Heart left ventricle (tissue), 16 donors: ENCODE measurements around the gene DENND5A. TPM values are rescaled to one million over a fixed set of nuclear protein-coding genes. Genes with fewer than 3 reads are reported as not detected.

Experiments used
- ATAC-seq, 4 donors: fragments of 200-7000 bp; cut with Tn5 transposase; one replicate each; pipeline ENCODE4 v1.9.1; 2020 to 2022; ENCODE audit warnings: moderate library complexity in 4 of 4, mild to moderate bottlenecking in 3 of 4, moderate number of reproducible peaks in 1 of 4
- DNase-seq, 5 donors: peaks; one replicate each; pipeline ENCODE4 v3.0.0-alpha.2; 2020
- H3K27ac ChIP-seq, 12 donors: fragments of 200-600 bp; sonication (generic) in 4 of 12; one replicate each; pipeline versions ENCODE4 v1.5.0 to v1.8.0; 2016 to 2022; ENCODE audit warnings: mild to moderate bottlenecking in 2 of 12
- H3K27me3 ChIP-seq, 9 donors: fragments of 200-600 bp; sonication (generic) in 2 of 9; one replicate each; pipeline versions ENCODE4 v1.5.1 to v1.8.0; 2016 to 2022; ENCODE audit warnings: mild to moderate bottlenecking in 3 of 9
- H3K36me3 ChIP-seq, 9 donors: fragments of 200-600 bp; sonication (generic) in 2 of 9; one replicate each; pipeline versions ENCODE4 v1.5.0 to v1.8.0; 2018 to 2022; ENCODE audit warnings: mild to moderate bottlenecking in 2 of 9
- H3K4me1 ChIP-seq, 12 donors: fragments of 200-600 bp; sonication (generic) in 4 of 12; one replicate each; pipeline versions ENCODE4 v1.5.0 to v1.8.0; 2016 to 2022; ENCODE audit warnings: mild to moderate bottlenecking in 3 of 12
- H3K4me3 ChIP-seq, 12 donors: fragments of 200-600 bp; sonication (generic) in 4 of 12; one replicate each; pipeline versions ENCODE4 v1.5.0 to v1.8.0; 2017 to 2022; ENCODE audit warnings: mild to moderate bottlenecking in 9 of 12, moderate library complexity in 4 of 12
- H3K9me3 ChIP-seq, 12 donors: fragments of 200-600 bp; sonication (generic) in 4 of 12; one replicate each; pipeline versions ENCODE4 v1.5.0 to v1.8.0; 2016 to 2022; ENCODE audit warnings: mild to moderate bottlenecking in 1 of 12
- POLR2A ChIP-seq, 2 donors: fragments of 450-650 bp; IDR thresholded peaks; one replicate each; pipeline ENCODE4 v1.6.1; 2017; ENCODE audit warnings: antibody characterized with exemption in 2 of 2, mild to moderate bottlenecking in 2 of 2, moderate library complexity in 2 of 2
- WGBS, 4 donors: extraction: QIAGEN DNeasy Blood & Tissue Kit in 2 of 4; methylation state at CpG; one replicate each; pipeline versions ENCODE4 v1.1.5 to v1.1.7; 2013 to 2018; 5-methylcytosine and 5-hydroxymethylcytosine counted together
- intact Hi-C, 10 donors: fragments of 100-400 bp; cut with DNase I; formaldehyde crosslinking; loops; one replicate each; pipeline versions ENCODE4 v1.11.1 to v1.14.2; 2022
- polyA plus RNA-seq, 2 donors: library from polyadenylated mRNA; stranded (reverse); fragments of 200-250 nt; gene quantifications; one replicate each; pipeline ENCODE4 v1.2.3, GENCODE V29; 2013
- total RNA-seq, 9 donors: library from RNA; depleted of rRNA in 2 of 9; stranded (reverse); fragments of >200 nt in 2 of 9; fragmentation: NEBNext Ultra II Directional in 3 of 9; extraction: Animal tissue kit (Norgen Biotek cat#: 25700) in 3 of 9; gene quantifications; one replicate each; pipeline versions ENCODE4 v1.1.0 to v1.2.4, GENCODE V29; 2016 to 2023
- TF ChIP-seq, protein P1 (sequence below), 12 donors: fragments of 200-600 bp; sonication (generic) in 4 of 12; IDR thresholded peaks; one replicate each; pipeline versions ENCODE4 v1.5.0 to v1.8.0; 2018 to 2022; ENCODE audit warnings: antibody characterized with exemption in 12 of 12, mild to moderate bottlenecking in 5 of 12
- donor health status: ischemic (EF 13 %, LVEDD 7.1; RV severe dilation, severe dysfunction).
- donor health status: healthy with polysubstance abuse.
- donor health status: DM: no; HTN: yes; CAD: no.
- donor health status: DM: no; HTN: no; CAD: no.
- donor health status: ischemic (EF 25% LVEDD 6.9; RV normal size, moderate dysfunction).
- donor health status: ischemic (EF 25% LVEDD 5.7; RV mildly dilated, moderate dysfunction).
- donor health status: healthy.
- donor health status: DM: yes; HTN: yes; CAD: no.
- donor health status: ischemic (EF 35%, LVEDD 5.7; RV mildly dilated, moderate dysfunction).
- donor health status: nonischemic (EF 11% LVEDD 7.7; RV severe dilation, severe dysfunction).
- donor health status: DM: yes; HTN: yes; CAD: no.
- donor health status: PGD.
- donor health status: ischemic (EF 29% LVEDD 5.4; RV normal size, mild dysfunction).
- donor health status: nonischemic (EF 23%, LVEDD 6.1; RV moderate dilation, normal function).

The DENND5A gene
- total and polyA plus RNA-seq, 11 donors = 44.5 to 175 (median 113) TPM

DNA sequence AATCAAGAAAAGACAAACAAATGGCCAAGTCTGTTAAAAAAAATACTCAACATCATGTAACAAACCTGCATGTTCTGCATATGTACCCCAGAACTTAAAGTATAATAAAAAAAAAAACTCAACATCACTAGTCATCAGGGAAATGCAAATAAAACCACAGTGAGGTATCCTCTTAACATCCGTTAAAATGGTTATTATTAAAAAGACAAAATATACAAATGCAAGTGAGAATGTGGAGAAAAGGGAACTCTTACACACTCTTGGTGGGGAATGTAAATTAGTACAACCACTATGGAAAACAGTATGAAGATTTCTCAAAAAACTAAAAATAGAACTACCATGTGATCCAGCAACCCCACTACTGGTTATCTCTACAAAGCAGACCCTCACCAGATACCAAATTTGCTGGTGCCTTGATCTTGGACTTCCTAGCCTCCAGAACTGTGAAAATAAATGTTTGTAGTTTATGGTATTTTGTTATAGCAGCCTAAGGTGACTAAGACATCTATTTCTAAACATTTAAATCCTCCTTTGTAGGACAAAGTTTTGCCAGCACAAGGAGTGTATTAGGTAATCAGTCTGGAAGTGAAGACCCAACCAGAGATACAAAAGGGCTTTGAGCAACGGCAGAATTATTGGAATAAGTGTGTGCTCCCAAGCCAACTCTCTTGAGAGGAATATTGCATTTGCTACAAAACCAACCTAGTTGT lies 141.4 kb downstream of the DENND5A start:
- TF ChIP-seq, protein P1, sequence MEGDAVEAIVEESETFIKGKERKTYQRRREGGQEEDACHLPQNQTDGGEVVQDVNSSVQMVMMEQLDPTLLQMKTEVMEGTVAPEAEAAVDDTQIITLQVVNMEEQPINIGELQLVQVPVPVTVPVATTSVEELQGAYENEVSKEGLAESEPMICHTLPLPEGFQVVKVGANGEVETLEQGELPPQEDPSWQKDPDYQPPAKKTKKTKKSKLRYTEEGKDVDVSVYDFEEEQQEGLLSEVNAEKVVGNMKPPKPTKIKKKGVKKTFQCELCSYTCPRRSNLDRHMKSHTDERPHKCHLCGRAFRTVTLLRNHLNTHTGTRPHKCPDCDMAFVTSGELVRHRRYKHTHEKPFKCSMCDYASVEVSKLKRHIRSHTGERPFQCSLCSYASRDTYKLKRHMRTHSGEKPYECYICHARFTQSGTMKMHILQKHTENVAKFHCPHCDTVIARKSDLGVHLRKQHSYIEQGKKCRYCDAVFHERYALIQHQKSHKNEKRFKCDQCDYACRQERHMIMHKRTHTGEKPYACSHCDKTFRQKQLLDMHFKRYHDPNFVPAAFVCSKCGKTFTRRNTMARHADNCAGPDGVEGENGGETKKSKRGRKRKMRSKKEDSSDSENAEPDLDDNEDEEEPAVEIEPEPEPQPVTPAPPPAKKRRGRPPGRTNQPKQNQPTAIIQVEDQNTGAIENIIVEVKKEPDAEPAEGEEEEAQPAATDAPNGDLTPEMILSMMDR (IDR thresholded peaks at IDR 0.05) = no peak
- TF ChIP-seq POLR2A (IDR thresholded peaks at IDR 0.05) = no peak
- intact Hi-C loops = no loop called here
- H3K9me3 ChIP-seq = no peaks in the 10 kb centered on the region
- H3K4me3 ChIP-seq = no peak overlapping the region
- H3K36me3 ChIP-seq = peaks cover 0 to 5% (median 0%) of the 10 kb centered on the region in 9 donors
- H3K4me1 ChIP-seq = peaks cover 0 to 3% (median 0%) of the 10 kb centered on the region in 12 donors
- no peaks in the 10 kb centered on the region for H3K27me3 ChIP-seq
- ATAC-seq (no peak), DNase-seq (no peak)
- 90 to 97% (median 91%) methylated on average over 2 of the region's 2 CpGs for WGBS, 4 donors
- no peak overlapping the region for H3K27ac ChIP-seq

- Histone ChIP-seq H3K27me3 (no peaks in the 10 kb centered on the region), H3K4me3 (no peak overlapping the region), H3K4me1 (peaks cover 0 to 3% (median 0%) of the 10 kb centered on the region in 12 donors), H3K27ac (no peak overlapping the region), H3K9me3 (no peaks in the 10 kb centered on the region), H3K36me3 (peaks cover 0 to 5% (median 0%) of the 10 kb centered on the region in 9 donors)
- WGBS, 4 donors = 96 to 100% (median 97%) methylated on average over 2 of the region's 2 CpGs
- ATAC-seq (no peak), DNase-seq (no peak)
- TF ChIP-seq, protein P1 (IDR thresholded peaks at IDR 0.05) = no peak
- no peak for TF ChIP-seq POLR2A (IDR thresholded peaks at IDR 0.05)
- intact Hi-C loops = no loop called here
These were observed 143.7 kb downstream of the DENND5A start for GRCh38 chr11:9121469-9121796.

GRCh38 chr11:9120664-9121468 lies 144.3 kb downstream of the DENND5A start:
- H3K27ac ChIP-seq = no peak overlapping the region
- H3K9me3 ChIP-seq = no peaks in the 10 kb centered on the region
- TF ChIP-seq, protein P1 (IDR thresholded peaks at IDR 0.05) = peak in 6 of 12 donors; percentile 9 to 30 (median 13)
- no peak for TF ChIP-seq POLR2A (IDR thresholded peaks at IDR 0.05)
- no peak for DNase-seq
- H3K36me3 ChIP-seq = peaks cover 0 to 5% (median 0%) of the 10 kb centered on the region in 9 donors
- no peaks in the 10 kb centered on the region for H3K27me3 ChIP-seq
- ATAC-seq = peak in 3 of 4 donors; percentile 24 to 34 (median 27)
- 65 to 68% (median 67%) methylated on average over 9 of the region's 9 CpGs for WGBS, 4 donors
- intact Hi-C loops = no loop called here
- H3K4me1 ChIP-seq = peaks cover 0 to 3% (median 0%) of the 10 kb centered on the region in 12 donors
- no peak overlapping the region for H3K4me3 ChIP-seq

DNA sequence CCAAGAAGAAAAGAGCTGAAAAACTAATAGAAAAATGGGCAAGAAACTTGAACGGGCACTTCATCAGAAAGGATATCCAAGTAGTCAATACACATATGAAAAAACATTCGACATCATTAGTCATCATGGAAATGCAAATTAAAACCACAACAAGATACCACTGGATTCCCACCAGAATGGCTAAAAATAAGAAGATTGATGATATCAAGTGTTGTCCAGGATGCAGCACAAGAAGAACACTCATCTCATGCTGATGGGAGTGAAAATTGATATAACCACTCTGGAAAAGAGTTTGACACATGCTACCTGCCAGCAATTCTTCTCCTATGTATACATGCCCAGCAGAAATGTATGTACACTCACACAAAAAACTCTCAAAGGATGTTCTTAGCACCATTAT lies 146.9 kb downstream of the DENND5A start:
- intact Hi-C loops = no loop called here
- Histone ChIP-seq H3K27ac (no peak overlapping the region), H3K9me3 (peaks cover 0 to 10% (median 0%) of the 10 kb centered on the region in 12 donors), H3K36me3 (peaks cover 0 to 9% (median 0%) of the 10 kb centered on the region in 9 donors), H3K4me1 (no peaks in the 10 kb centered on the region), H3K4me3 (no peak overlapping the region), H3K27me3 (no peaks in the 10 kb centered on the region)
- no peak for ATAC-seq
- TF ChIP-seq, protein P1 (IDR thresholded peaks at IDR 0.05) = no peak
- no peak for TF ChIP-seq POLR2A (IDR thresholded peaks at IDR 0.05)
- no peak for DNase-seq
- 93 to 96% (median 94%) methylated on average over 2 of the region's 2 CpGs for WGBS, 4 donors
